ENCODE data around the gene AGPAT3. TPM values are rescaled to one million over a fixed set of nuclear protein-coding genes. Genes with fewer than 3 reads are reported as not detected.

Gene AGPAT3
- total RNA-seq, 1 donor from 2014 or later, result 39.1 TPM

DNA sequence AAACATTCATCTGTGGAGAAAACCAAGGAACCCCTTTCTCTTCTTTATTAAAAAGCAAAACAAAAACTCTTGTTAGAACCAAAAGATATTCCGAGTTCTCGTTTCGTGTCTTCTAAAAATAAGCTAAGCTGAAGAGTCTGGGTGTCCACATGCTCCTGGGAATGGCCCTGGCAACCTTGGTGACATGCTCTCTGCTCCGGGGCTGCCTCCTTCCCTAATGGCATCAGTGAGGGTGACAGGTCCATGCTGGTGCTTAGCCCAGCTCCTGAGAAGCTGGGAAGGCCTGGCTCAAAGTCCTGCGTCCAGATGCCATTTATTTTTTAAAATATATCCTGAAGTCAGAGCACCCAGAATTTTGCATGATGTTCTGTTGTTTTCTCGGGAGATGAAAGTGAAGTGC is 122.5 kb downstream of the AGPAT3 start:
- no peak overlapping the region for H3K4me3 ChIP-seq (ENCODE audit: low read depth, low read length)
- TF ChIP-seq, protein P1, sequence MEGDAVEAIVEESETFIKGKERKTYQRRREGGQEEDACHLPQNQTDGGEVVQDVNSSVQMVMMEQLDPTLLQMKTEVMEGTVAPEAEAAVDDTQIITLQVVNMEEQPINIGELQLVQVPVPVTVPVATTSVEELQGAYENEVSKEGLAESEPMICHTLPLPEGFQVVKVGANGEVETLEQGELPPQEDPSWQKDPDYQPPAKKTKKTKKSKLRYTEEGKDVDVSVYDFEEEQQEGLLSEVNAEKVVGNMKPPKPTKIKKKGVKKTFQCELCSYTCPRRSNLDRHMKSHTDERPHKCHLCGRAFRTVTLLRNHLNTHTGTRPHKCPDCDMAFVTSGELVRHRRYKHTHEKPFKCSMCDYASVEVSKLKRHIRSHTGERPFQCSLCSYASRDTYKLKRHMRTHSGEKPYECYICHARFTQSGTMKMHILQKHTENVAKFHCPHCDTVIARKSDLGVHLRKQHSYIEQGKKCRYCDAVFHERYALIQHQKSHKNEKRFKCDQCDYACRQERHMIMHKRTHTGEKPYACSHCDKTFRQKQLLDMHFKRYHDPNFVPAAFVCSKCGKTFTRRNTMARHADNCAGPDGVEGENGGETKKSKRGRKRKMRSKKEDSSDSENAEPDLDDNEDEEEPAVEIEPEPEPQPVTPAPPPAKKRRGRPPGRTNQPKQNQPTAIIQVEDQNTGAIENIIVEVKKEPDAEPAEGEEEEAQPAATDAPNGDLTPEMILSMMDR (conservative IDR thresholded peaks at IDR 0.05; ENCODE audit: low read depth, low read length), result no peak
- DNase-seq (ENCODE audit: low read depth), result no peak

GRCh38 chr21:43988016-43988415 is 123.0 kb downstream of the AGPAT3 start:
- no peak for DNase-seq (ENCODE audit: low read depth)
- no peak overlapping the region for H3K4me3 ChIP-seq (ENCODE audit: low read depth, low read length)
- TF ChIP-seq, protein P1 (conservative IDR thresholded peaks at IDR 0.05; ENCODE audit: low read depth, low read length), result no peak

DNA sequence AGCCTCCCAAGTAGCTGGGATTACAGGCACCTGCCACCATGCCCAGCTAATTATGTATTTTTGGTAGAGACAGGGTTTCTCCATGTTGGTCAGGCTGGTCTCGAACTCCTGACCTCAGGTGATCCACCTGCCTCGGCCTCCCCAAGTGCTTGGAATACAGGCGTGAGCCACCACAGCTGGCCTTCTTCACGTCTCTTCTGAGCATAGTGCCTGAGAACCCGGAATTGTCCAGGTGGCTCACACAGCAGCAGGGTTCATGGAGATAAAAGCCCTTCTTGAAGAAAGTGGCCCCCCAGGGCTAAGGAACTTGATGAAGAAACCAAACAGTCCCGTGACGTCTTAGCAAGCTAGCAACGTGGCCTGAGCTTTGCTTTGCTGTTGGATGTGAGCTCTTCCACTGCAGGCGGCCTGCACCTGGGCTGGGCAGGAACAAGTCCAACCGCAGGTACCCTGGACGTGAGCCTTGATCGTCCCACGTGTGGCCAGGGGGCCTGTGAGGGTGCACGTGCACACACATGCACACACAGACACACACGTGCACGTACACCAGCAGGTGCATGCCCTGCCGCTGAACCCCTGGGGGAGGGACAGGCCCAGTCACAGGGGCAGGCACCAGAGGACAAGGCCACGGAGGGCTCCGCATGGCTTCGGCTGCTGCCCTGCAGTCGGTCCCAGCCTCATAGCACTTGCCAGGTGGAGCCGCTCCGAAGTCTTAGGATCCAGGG is 123.6 kb downstream of the AGPAT3 start:
- TF ChIP-seq, protein P1 (conservative IDR thresholded peaks at IDR 0.05; ENCODE audit: low read depth, low read length), result no peak
- H3K4me3 ChIP-seq (ENCODE audit: low read depth, low read length), result no peak overlapping the region
- no peak for DNase-seq (ENCODE audit: low read depth)

DNA sequence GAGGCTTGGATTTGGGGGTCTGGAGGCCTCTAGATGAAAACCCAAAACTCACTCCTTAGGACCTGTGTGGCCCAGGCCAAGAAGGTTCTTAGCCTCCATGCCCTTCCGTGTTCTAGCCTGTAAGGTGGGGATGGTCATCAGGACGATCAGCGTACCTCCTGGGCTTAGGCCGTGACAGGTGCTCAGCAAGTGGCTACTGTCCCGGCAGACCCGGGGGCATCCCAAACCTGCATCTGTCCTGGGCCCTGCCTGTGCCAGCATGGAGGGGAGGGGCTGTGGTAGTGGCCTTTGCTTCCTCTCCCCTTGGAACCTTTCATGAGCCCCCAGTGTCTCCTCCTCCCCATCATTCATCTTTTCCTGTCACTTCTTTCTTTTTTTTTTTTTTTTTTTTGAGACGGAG is 124.4 kb downstream of the AGPAT3 start:
- no peak for DNase-seq (ENCODE audit: low read depth)
- TF ChIP-seq, protein P1 (conservative IDR thresholded peaks at IDR 0.05; ENCODE audit: low read depth, low read length), result no peak
- no peak overlapping the region for H3K4me3 ChIP-seq (ENCODE audit: low read depth, low read length)

DNA sequence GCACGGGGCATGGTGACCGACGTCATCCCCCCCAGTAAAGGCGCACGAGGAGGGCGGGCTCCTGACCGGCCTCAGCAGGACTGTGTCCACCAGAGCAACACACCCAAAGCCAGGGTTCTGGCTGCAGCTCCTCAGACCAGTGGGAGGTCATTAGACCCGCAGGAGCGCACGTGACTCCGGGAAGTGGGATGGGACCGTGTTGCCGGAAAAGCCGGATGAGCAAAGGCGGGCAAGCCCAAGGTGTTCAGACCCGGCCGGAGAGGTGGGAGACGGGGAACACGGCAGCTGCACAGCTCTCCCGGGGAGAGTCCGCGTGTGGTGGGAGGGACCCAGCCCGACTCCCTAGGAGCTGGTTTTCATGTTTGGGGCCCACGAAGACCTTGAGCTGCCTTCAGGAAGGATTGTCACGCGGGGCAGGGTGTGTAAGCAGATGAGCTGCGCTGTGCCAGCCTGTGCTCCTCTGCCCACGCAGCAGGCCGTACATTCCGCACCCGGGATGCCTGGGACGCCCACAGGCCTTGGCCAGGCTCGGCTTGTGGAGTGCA is 126.5 kb downstream of the AGPAT3 start:
- TF ChIP-seq, protein P1 (conservative IDR thresholded peaks at IDR 0.05; ENCODE audit: low read depth, low read length), result no peak
- H3K4me3 ChIP-seq (ENCODE audit: low read depth, low read length), result no peak overlapping the region
- no peak for DNase-seq (ENCODE audit: low read depth)

- TF ChIP-seq, protein P1 (conservative IDR thresholded peaks at IDR 0.05; ENCODE audit: low read depth, low read length), result no peak
- H3K4me3 ChIP-seq (ENCODE audit: low read depth, low read length), result no peak overlapping the region
- DNase-seq (ENCODE audit: low read depth), result no peak
Measured at GRCh38 chr21:43992121-43992520, 127.1 kb downstream of the AGPAT3 start.
